ENCODE measurements around the gene CARNS1. TPM values are rescaled to one million over a fixed set of nuclear protein-coding genes. Genes with fewer than 3 reads are reported as not detected.

Gene CARNS1
- total RNA-seq, 1 donor from 2014 or later, result 0.23 TPM

DNA sequence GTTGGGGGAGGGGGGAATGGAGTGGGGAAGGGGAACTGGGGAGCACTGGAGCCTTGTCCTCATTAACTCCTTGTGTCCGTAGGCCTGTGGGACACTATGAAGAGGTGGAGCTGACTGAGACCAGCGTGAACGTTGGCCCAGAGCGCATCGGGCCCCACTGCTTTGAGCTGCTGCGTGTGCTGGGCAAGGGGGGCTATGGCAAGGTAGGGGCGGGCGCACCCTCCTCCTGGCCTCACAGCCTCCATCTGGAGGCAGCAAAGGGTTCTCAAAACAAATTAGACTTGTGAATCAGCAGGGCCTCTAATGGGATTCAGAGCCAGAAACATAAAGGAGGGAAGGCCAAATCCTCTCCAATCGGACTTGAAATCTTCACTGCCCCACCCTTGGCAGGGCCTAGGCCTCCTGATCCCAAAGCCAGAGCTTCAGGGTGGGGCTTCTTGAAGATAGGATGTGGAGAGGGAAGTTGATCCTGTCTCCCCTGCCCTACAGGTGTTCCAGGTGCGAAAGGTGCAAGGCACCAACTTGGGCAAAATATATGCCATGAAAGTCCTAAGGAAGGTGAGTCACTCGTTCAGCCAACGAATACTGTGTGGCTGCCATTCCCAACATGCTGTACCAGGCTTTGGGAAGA lies 13.7 kb downstream of the CARNS1 start:
- peaks cover 6% of the 10 kb centered on the region for H3K36me3 ChIP-seq (ENCODE audit: insufficient read depth, low read length)
- Mint-ChIP-seq H3K27me3 (ENCODE audit: low read depth, unreplicated experiment) (no peaks in the 10 kb centered on the region), H3K36me3 (ENCODE audit: low read depth, unreplicated experiment) (peaks cover 8% of the 10 kb centered on the region), H3K4me1 (ENCODE audit: low read depth, unreplicated experiment) (peaks cover 2% of the 10 kb centered on the region), H3K27ac (ENCODE audit: unreplicated experiment) (peak overlapping the region; percentile 64), H3K4me3 (ENCODE audit: unreplicated experiment) (peak overlapping the region; percentile 97), H3K9me3 (ENCODE audit: unreplicated experiment) (no peaks in the 10 kb centered on the region)
- peak overlapping the region; percentile 98 for H3K9ac ChIP-seq (ENCODE audit: low read length)
- H3K27me3 ChIP-seq (ENCODE audit: insufficient read depth, low read length), result no peaks in the 10 kb centered on the region
- peak overlapping the region; percentile 87 for H2AFZ ChIP-seq (ENCODE audit: low read depth, low read length)
- FAIRE-seq (no peak), DNase-seq (ENCODE audit: low read depth) (no peak)
- peaks cover 26% of the 10 kb centered on the region for H3K79me2 ChIP-seq (ENCODE audit: insufficient read depth, low read length)
- H3K9me3 ChIP-seq (ENCODE audit: insufficient read depth, low read depth, low read length), result no peaks in the 10 kb centered on the region
- H4K20me1 ChIP-seq (ENCODE audit: insufficient read depth, low read length), result peaks cover 3% of the 10 kb centered on the region
- H3K27ac ChIP-seq (ENCODE audit: low read depth, low read length), result peak overlapping the region; percentile 85
- H3K4me1 ChIP-seq (ENCODE audit: insufficient read depth, low read length), result peaks cover 14% of the 10 kb centered on the region
- TF ChIP-seq EZH2 (IDR thresholded peaks at IDR 0.05; ENCODE audit: insufficient read depth, low read length), result no peak
- no peak for TF ChIP-seq CTCF (IDR thresholded peaks at IDR 0.05; ENCODE audit: insufficient read depth, low read depth, low read length)
- H3K4me2 ChIP-seq (ENCODE audit: low read length), result peak overlapping the region; percentile 100
- peak overlapping the region; percentile 99 for H3K4me3 ChIP-seq (ENCODE audit: insufficient read depth, low read depth, low read length)

DNA sequence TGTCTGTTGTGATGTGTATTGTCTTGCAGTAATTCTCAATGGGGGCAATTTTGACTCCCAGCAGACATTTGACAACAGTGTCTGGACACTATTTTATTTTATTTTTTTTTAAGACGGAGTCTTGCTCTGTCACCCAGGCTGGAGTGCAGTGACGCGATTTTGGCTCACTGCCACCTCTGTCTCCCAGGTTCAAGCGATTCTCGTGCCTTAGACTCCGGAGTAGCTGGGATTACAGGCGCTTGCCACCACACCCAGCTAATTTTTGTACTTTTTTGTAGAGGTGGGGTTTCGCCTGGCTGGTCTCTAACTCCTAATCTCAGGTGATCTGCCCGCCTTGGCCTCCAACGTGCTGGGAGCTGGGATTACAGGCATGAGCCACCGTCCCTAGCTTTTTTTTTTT lies 14.2 kb downstream of the CARNS1 start:
- no peak overlapping the region for H3K27ac Mint-ChIP-seq (ENCODE audit: unreplicated experiment)
- H3K4me3 Mint-ChIP-seq (ENCODE audit: unreplicated experiment), result peak overlapping the region; percentile 97
- H3K9me3 Mint-ChIP-seq (ENCODE audit: unreplicated experiment), result no peaks in the 10 kb centered on the region
- no peaks in the 10 kb centered on the region for H3K9me3 ChIP-seq (ENCODE audit: insufficient read depth, low read depth, low read length)
- no peak overlapping the region for H3K4me3 ChIP-seq (ENCODE audit: insufficient read depth, low read depth, low read length)
- no peaks in the 10 kb centered on the region for H3K27me3 Mint-ChIP-seq (ENCODE audit: low read depth, unreplicated experiment)
- H2AFZ ChIP-seq (ENCODE audit: low read depth, low read length), result no peak overlapping the region
- DNase-seq (ENCODE audit: low read depth), result no peak
- peaks cover 8% of the 10 kb centered on the region for H3K36me3 Mint-ChIP-seq (ENCODE audit: low read depth, unreplicated experiment)
- peaks cover 8% of the 10 kb centered on the region for H3K36me3 ChIP-seq (ENCODE audit: insufficient read depth, low read length)
- no peaks in the 10 kb centered on the region for H3K27me3 ChIP-seq (ENCODE audit: insufficient read depth, low read length)
- peaks cover 14% of the 10 kb centered on the region for H3K4me1 ChIP-seq (ENCODE audit: insufficient read depth, low read length)
- FAIRE-seq, result no peak
- TF ChIP-seq EZH2 (IDR thresholded peaks at IDR 0.05; ENCODE audit: insufficient read depth, low read length) (no peak), CTCF (IDR thresholded peaks at IDR 0.05; ENCODE audit: insufficient read depth, low read depth, low read length) (no peak)
- H3K27ac ChIP-seq (ENCODE audit: low read depth, low read length), result no peak overlapping the region
- H3K4me1 Mint-ChIP-seq (ENCODE audit: low read depth, unreplicated experiment), result peaks cover 2% of the 10 kb centered on the region
- H4K20me1 ChIP-seq (ENCODE audit: insufficient read depth, low read length), result peaks cover 3% of the 10 kb centered on the region
- peak overlapping the region; percentile 100 for H3K4me2 ChIP-seq (ENCODE audit: low read length)
- peaks cover 26% of the 10 kb centered on the region for H3K79me2 ChIP-seq (ENCODE audit: insufficient read depth, low read length)
- peak overlapping the region; percentile 98 for H3K9ac ChIP-seq (ENCODE audit: low read length)

Measured in astrocyte (in vitro differentiated cells and primary cell).